ENCODE results near the gene ZNF462.

DNA sequence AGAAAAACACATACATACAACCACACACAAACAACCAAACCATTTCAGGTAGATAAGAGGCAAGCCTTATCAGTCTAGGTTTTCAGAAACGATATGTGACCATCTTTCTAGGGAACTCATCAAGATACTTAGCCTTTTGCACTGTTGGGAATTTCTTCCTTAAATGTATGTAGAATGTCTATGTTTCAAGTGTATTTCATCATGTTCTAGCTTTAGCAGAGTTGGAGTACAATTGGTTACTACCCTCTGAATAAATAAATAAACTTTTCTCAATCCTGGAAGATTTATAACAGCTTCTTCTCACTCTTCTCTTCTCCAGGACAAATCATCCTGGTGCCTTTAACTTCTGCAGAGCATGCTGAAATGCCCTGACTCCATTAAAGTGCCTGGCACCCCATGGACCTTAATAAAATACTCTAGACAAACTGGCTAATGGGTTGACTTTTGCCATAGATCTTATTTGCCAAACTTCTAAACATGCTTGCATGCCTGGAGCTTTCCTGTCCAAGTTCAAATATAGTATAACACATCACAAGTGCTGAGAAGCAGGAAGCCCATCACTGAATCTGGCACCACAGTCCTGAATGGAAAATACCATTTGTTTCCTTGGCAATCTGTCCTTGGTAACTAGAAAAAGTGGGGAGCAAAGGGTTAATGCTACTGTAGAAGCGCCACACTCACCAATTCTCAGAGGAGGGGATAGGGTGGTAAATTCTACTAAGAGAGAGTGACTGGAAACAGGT is 33.1 kb upstream of the ZNF462 start:
- TF ChIP-seq, protein P1, sequence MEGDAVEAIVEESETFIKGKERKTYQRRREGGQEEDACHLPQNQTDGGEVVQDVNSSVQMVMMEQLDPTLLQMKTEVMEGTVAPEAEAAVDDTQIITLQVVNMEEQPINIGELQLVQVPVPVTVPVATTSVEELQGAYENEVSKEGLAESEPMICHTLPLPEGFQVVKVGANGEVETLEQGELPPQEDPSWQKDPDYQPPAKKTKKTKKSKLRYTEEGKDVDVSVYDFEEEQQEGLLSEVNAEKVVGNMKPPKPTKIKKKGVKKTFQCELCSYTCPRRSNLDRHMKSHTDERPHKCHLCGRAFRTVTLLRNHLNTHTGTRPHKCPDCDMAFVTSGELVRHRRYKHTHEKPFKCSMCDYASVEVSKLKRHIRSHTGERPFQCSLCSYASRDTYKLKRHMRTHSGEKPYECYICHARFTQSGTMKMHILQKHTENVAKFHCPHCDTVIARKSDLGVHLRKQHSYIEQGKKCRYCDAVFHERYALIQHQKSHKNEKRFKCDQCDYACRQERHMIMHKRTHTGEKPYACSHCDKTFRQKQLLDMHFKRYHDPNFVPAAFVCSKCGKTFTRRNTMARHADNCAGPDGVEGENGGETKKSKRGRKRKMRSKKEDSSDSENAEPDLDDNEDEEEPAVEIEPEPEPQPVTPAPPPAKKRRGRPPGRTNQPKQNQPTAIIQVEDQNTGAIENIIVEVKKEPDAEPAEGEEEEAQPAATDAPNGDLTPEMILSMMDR (IDR thresholded peaks at IDR 0.05), result no peak
- no peak for TF ChIP-seq POLR2A (IDR thresholded peaks at IDR 0.05)
